ENCODE data around the gene RCAN3. TPM values are rescaled to one million over a fixed set of nuclear protein-coding genes. Genes with fewer than 3 reads are reported as not detected.

RCAN3 gene
- total RNA-seq, 2 experiments from 2014 or later, result 63.7 to 65.6 TPM

- no peak for ATAC-seq
- no peaks in the 10 kb centered on the region for H3K27me3 Mint-ChIP-seq (ENCODE audit: low read depth)
- H3K27ac Mint-ChIP-seq, result no peak overlapping the region
- H3K4me3 Mint-ChIP-seq, result no peak overlapping the region
- no peaks in the 10 kb centered on the region for H3K9me3 Mint-ChIP-seq (ENCODE audit: insufficient read depth)
- ChIA-PET CTCF (no interaction called here), POLR2A (interaction anchor here (1.4 kb wide), 1 partner anchor 11 kb away, joined by 3 read pairs; no protein-coding TSS in a partner anchor)
- DNase-seq, result no peak
- H3K36me3 Mint-ChIP-seq (ENCODE audit: low read depth), result peaks cover 38% of the 10 kb centered on the region
- H3K4me1 Mint-ChIP-seq (ENCODE audit: low read depth), result peaks cover 6% of the 10 kb centered on the region
Observed at GRCh38 chr1:24470592-24470991, 32.0 kb upstream of the RCAN3 start.

GRCh38 chr1:24472527-24473251 is 29.9 kb upstream of the RCAN3 start:
- ChIA-PET CTCF (no interaction called here), POLR2A (no interaction called here)
- Mint-ChIP-seq H3K9me3 (ENCODE audit: insufficient read depth) (no peaks in the 10 kb centered on the region), H3K27ac (no peak overlapping the region), H3K4me3 (no peak overlapping the region), H3K4me1 (ENCODE audit: low read depth) (no peaks in the 10 kb centered on the region), H3K36me3 (ENCODE audit: low read depth) (peaks cover 22% of the 10 kb centered on the region), H3K27me3 (ENCODE audit: low read depth) (no peaks in the 10 kb centered on the region)
- ATAC-seq (no peak), DNase-seq (no peak)

GRCh38 chr1:24474193-24474592 is 28.4 kb upstream of the RCAN3 start:
- H3K36me3 Mint-ChIP-seq (ENCODE audit: low read depth), result peaks cover 14% of the 10 kb centered on the region
- H3K27ac Mint-ChIP-seq, result no peak overlapping the region
- no peak overlapping the region for H3K4me3 Mint-ChIP-seq
- ATAC-seq, result no peak
- no peaks in the 10 kb centered on the region for H3K9me3 Mint-ChIP-seq (ENCODE audit: insufficient read depth)
- CTCF ChIA-PET, result interaction anchor here (1.7 to 1.8 kb wide), 2 partner anchors 13 to 66 kb away, joined by 4 read pairs; no protein-coding TSS in a partner anchor
- no peaks in the 10 kb centered on the region for H3K27me3 Mint-ChIP-seq (ENCODE audit: low read depth)
- no peaks in the 10 kb centered on the region for H3K4me1 Mint-ChIP-seq (ENCODE audit: low read depth)
- no peak for DNase-seq
- POLR2A ChIA-PET, result no interaction called here

GRCh38 chr1:24475700-24476099 is 26.9 kb upstream of the RCAN3 start:
- POLR2A ChIA-PET, result interaction anchor here (1.9 kb wide), 1 partner anchor 26 kb away, joined by 5 read pairs; the partner anchor contains the start of gene RCAN3
- DNase-seq, result no peak
- H3K27me3 Mint-ChIP-seq (ENCODE audit: low read depth), result no peaks in the 10 kb centered on the region

GRCh38 chr1:24476571-24476970 is 26.1 kb upstream of the RCAN3 start:
- peaks cover 15% of the 10 kb centered on the region for H3K4me1 Mint-ChIP-seq (ENCODE audit: low read depth)
- peaks cover 11% of the 10 kb centered on the region for H3K36me3 Mint-ChIP-seq (ENCODE audit: low read depth)
- ChIA-PET POLR2A (interaction anchor here (1.9 kb wide), 1 partner anchor 26 kb away, joined by 5 read pairs; the partner anchor contains the start of gene RCAN3), CTCF (interaction anchor here (1.2 to 1.6 kb wide), 5 partner anchors 10 to 159 kb away, joined by 3 to 5 read pairs (median 4); partner anchors contain the start of gene NIPAL3)
- no peaks in the 10 kb centered on the region for H3K27me3 Mint-ChIP-seq (ENCODE audit: low read depth)
- ATAC-seq (no peak), DNase-seq (no peak)
- no peaks in the 10 kb centered on the region for H3K9me3 Mint-ChIP-seq (ENCODE audit: insufficient read depth)
- H3K4me3 Mint-ChIP-seq, result no peak overlapping the region
- H3K27ac Mint-ChIP-seq, result no peak overlapping the region

More at GRCh38 chr1:24475700-24476099, 26.9 kb upstream of the RCAN3 start:
- Mint-ChIP-seq H3K27ac (no peak overlapping the region), H3K4me3 (no peak overlapping the region), H3K4me1 (ENCODE audit: low read depth) (peaks cover 6% of the 10 kb centered on the region), H3K36me3 (ENCODE audit: low read depth) (peaks cover 7% of the 10 kb centered on the region), H3K9me3 (ENCODE audit: insufficient read depth) (no peaks in the 10 kb centered on the region)
- CTCF ChIA-PET, result interaction anchor here (0.8 to 1.8 kb wide), 4 partner anchors 11 to 72 kb away, joined by 3 to 4 read pairs (median 4); partner anchors contain the start of gene NIPAL3
- ATAC-seq, result no peak

GRCh38 chr1:24477309-24477708 is 25.3 kb upstream of the RCAN3 start:
- ChIA-PET POLR2A (interaction anchor here (1.9 kb wide), 1 partner anchor 25 kb away, joined by 5 read pairs; the partner anchor contains the start of gene RCAN3), CTCF (interaction anchor here (1.2 to 1.6 kb wide), 5 partner anchors 9 to 158 kb away, joined by 3 to 5 read pairs (median 4); partner anchors contain the start of gene NIPAL3)
- Mint-ChIP-seq H3K36me3 (ENCODE audit: low read depth) (peaks cover 17% of the 10 kb centered on the region), H3K9me3 (ENCODE audit: insufficient read depth) (no peaks in the 10 kb centered on the region), H3K27me3 (ENCODE audit: low read depth) (no peaks in the 10 kb centered on the region), H3K27ac (no peak overlapping the region), H3K4me1 (ENCODE audit: low read depth) (peaks cover 22% of the 10 kb centered on the region), H3K4me3 (no peak overlapping the region)
- DNase-seq (no peak), ATAC-seq (no peak)

- POLR2A ChIA-PET, result interaction anchor here (1.0 to 6.2 kb wide), 6 partner anchors 10 to 66 kb away, joined by 3 to 116 read pairs (median 3); partner anchors contain the start of genes NIPAL3 and RCAN3
- Mint-ChIP-seq H3K9me3 (ENCODE audit: insufficient read depth) (peaks cover 3% of the 10 kb centered on the region), H3K27ac (peak overlapping the region; percentile 97), H3K4me1 (ENCODE audit: low read depth) (peaks cover 56% of the 10 kb centered on the region), H3K36me3 (ENCODE audit: low read depth) (peaks cover 30% of the 10 kb centered on the region), H3K4me3 (peak overlapping the region; percentile 54), H3K27me3 (ENCODE audit: low read depth) (no peaks in the 10 kb centered on the region)
- DNase-seq, result peak; percentile 70
- ATAC-seq, result peak; percentile 78
- CTCF ChIA-PET, result interaction anchor here (0.7 to 2.6 kb wide), 15 partner anchors 11 to 670 kb away, joined by 3 to 16 read pairs (median 5); partner anchors contain the start of genes NIPAL3 and RCAN3
Observed at GRCh38 chr1:24481101-24481500, 21.5 kb upstream of the RCAN3 start.

- no peaks in the 10 kb centered on the region for H3K27me3 Mint-ChIP-seq (ENCODE audit: low read depth)
- peak overlapping the region; percentile 97 for H3K27ac Mint-ChIP-seq
- H3K4me1 Mint-ChIP-seq (ENCODE audit: low read depth), result peaks cover 65% of the 10 kb centered on the region
- POLR2A ChIA-PET, result interaction anchor here (0.6 to 6.2 kb wide), 5 partner anchors 9 to 51 kb away, joined by 3 to 116 read pairs (median 3); partner anchors contain the start of gene RCAN3
- ATAC-seq (peak; percentile 52), DNase-seq (peak; percentile 66)
- H3K9me3 Mint-ChIP-seq (ENCODE audit: insufficient read depth), result peaks cover 3% of the 10 kb centered on the region
- H3K36me3 Mint-ChIP-seq (ENCODE audit: low read depth), result peaks cover 30% of the 10 kb centered on the region
- CTCF ChIA-PET, result interaction anchor here (0.7 to 3.0 kb wide), 16 partner anchors 10 to 153 kb away, joined by 3 to 22 read pairs (median 7); partner anchors contain the start of genes NIPAL3 and RCAN3
- peak overlapping the region; percentile 58 for H3K4me3 Mint-ChIP-seq
Observed at GRCh38 chr1:24481843-24482610, 20.6 kb upstream of the RCAN3 start.

GRCh38 chr1:24483441-24483840 is 19.2 kb upstream of the RCAN3 start:
- DNase-seq (peak; percentile 41), ATAC-seq (no peak)
- peaks cover 30% of the 10 kb centered on the region for H3K36me3 Mint-ChIP-seq (ENCODE audit: low read depth)
- CTCF ChIA-PET, result interaction anchor here (0.7 to 3.0 kb wide), 10 partner anchors 9 to 282 kb away, joined by 3 to 22 read pairs (median 4); partner anchors contain the start of genes NIPAL3 and RCAN3
- no peaks in the 10 kb centered on the region for H3K27me3 Mint-ChIP-seq (ENCODE audit: low read depth)
- peak overlapping the region; percentile 97 for H3K27ac Mint-ChIP-seq
- H3K4me3 Mint-ChIP-seq, result no peak overlapping the region
- POLR2A ChIA-PET, result interaction anchor here (0.7 to 6.2 kb wide), 2 partner anchors 8 to 20 kb away, joined by 3 to 116 read pairs; partner anchors contain the start of gene RCAN3
- H3K4me1 Mint-ChIP-seq (ENCODE audit: low read depth), result peaks cover 73% of the 10 kb centered on the region
- H3K9me3 Mint-ChIP-seq (ENCODE audit: insufficient read depth), result peaks cover 3% of the 10 kb centered on the region

GRCh38 chr1:24484199-24484598 is 18.4 kb upstream of the RCAN3 start:
- ChIA-PET CTCF (interaction anchor here (0.9 to 3.0 kb wide), 9 partner anchors 9 to 283 kb away, joined by 3 to 22 read pairs (median 4); partner anchors contain the start of genes NIPAL3 and RCAN3), POLR2A (interaction anchor here (0.6 to 6.2 kb wide), 2 partner anchors 19 to 59 kb away, joined by 3 to 116 read pairs; partner anchors contain the start of gene RCAN3)
- no peak for ATAC-seq
- no peak for DNase-seq
- peaks cover 78% of the 10 kb centered on the region for H3K4me1 Mint-ChIP-seq (ENCODE audit: low read depth)
- peak overlapping the region; percentile 74 for H3K27ac Mint-ChIP-seq
- no peaks in the 10 kb centered on the region for H3K27me3 Mint-ChIP-seq (ENCODE audit: low read depth)
- no peak overlapping the region for H3K4me3 Mint-ChIP-seq
- peaks cover 32% of the 10 kb centered on the region for H3K36me3 Mint-ChIP-seq (ENCODE audit: low read depth)
- peaks cover 3% of the 10 kb centered on the region for H3K9me3 Mint-ChIP-seq (ENCODE audit: insufficient read depth)
